Activated CD4-positive, alpha-beta T cell treated with anti-CD3 and anti-CD28 coated beads, Interleukin-2, Interleukin-6, amounts not matched to agents 100 ng/mL and 50 ng/mL, durations not matched to agents 16 hours and 8 hours (primary cell): Measurements from ENCODE around the gene LRRC23.

ENCODE experiments used
- DNase-seq: peaks from one replicate; pipeline ENCODE4 v3.0.0-alpha.2; 2020

LRRC23 gene

DNA sequence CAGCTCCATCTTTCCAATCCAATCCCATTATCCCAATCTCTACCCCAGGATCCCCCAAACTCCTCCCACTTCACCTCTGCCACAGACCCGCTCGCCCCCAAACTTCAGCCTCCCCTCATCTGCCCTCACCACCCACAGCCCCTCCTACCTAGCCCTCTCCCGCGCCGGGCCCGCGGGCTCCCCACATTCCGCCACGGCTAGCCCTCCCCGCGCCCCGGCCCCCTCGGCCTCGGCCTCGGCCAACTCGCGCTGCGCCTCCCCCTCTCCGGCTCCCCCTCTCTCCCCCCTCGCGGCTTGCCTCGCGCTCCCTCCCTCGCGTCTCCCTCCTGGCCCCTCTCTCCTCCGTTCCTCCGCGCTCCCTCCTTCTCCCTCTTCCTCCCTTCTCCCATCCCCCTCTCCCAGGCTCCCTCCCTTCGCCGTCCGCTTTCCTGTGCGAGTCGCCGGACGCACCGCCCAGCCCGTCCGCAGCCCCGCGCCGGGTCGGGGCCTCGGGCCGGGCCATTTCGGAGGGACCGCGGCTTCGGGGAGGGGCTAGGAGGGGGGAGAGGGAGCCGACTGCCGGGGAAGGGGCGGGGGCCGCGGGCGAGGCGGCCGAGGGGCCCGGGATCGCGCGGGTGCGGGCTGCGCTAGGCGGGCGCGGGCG lies 22.9 kb downstream of the LRRC23 start, which contains the start of gene ATN1:
Gene ATN1, plus strand, starts transcription at position 581 of the 643 bp plus-strand sequence. CDS start 6,043 bp downstream, outside the sequence.
- peak; percentile 41 for DNase-seq

- DNase-seq = no peak
Observed at GRCh38 chr12:6928022-6928702, 23.5 kb downstream of the LRRC23 start.

- DNase-seq = no peak
Observed at GRCh38 chr12:6928703-6929407, 24.2 kb downstream of the LRRC23 start.

- DNase-seq = no peak
Observed at GRCh38 chr12:6929466-6930452, 25.1 kb downstream of the LRRC23 start.

DNA sequence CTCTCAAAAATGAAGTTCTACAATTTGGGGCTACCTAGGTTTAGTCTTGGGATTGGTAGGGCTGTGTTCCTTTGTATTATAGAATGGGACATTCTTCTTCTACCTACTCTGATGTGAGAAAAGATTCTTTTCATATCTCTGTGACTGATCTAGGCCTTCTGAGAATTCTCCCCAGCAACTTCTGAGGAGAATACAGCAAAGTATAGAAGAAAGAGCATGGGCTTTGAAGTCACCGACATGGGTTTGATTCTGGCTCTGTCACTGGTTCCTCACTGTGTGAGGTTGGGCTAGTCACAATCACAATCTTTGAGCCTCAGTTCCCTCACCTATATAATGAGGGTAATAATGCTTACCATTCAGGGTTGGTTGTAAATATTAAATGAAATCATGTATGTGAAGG lies 28.1 kb downstream of the LRRC23 start:
- no peak for DNase-seq

DNA sequence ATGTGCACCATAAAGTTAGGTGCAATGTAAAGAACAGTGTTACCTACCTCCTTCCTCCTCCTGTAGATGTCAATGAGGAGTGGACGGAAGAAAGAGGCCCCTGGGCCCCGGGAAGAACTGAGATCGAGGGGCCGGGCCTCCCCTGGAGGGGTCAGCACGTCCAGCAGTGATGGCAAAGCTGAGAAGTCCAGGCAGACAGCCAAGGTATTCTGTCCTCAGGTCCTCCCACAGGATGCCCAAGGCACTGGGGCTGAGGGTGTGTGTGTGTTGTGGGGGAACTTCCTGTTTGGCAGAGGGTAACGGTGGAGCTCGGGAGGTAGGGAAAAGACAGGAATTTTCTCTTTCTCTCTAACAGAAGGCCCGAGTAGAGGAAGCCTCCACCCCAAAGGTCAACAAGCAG lies 29.5 kb downstream of the LRRC23 start:
- no peak for DNase-seq

DNA sequence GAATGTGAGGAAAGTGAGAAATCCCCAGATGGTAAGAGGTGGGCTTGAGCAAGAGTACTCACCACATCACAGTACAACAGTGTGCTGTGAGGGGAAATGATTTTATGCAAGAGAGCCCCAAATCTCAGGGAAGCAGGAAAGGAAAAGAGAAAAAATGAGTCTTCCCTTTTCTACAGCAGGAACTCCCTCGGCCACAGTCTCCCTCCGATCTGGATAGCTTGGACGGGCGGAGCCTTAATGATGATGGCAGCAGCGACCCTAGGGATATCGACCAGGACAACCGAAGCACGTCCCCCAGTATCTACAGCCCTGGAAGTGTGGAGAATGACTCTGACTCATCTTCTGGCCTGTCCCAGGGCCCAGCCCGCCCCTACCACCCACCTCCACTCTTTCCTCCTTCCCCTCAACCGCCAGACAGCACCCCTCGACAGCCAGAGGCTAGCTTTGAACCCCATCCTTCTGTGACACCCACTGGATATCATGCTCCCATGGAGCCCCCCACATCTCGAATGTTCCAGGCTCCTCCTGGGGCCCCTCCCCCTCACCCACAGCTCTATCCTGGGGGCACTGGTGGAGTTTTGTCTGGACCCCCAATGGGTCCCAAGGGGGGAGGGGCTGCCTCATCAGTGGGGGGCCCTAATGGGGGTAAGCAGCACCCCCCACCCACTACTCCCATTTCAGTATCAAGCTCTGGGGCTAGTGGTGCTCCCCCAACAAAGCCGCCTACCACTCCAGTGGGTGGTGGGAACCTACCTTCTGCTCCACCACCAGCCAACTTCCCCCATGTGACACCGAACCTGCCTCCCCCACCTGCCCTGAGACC lies 31.0 kb downstream of the LRRC23 start:
- DNase-seq = no peak

- DNase-seq = no peak
Observed at GRCh38 chr12:6936194-6936635, 31.6 kb downstream of the LRRC23 start.

DNA sequence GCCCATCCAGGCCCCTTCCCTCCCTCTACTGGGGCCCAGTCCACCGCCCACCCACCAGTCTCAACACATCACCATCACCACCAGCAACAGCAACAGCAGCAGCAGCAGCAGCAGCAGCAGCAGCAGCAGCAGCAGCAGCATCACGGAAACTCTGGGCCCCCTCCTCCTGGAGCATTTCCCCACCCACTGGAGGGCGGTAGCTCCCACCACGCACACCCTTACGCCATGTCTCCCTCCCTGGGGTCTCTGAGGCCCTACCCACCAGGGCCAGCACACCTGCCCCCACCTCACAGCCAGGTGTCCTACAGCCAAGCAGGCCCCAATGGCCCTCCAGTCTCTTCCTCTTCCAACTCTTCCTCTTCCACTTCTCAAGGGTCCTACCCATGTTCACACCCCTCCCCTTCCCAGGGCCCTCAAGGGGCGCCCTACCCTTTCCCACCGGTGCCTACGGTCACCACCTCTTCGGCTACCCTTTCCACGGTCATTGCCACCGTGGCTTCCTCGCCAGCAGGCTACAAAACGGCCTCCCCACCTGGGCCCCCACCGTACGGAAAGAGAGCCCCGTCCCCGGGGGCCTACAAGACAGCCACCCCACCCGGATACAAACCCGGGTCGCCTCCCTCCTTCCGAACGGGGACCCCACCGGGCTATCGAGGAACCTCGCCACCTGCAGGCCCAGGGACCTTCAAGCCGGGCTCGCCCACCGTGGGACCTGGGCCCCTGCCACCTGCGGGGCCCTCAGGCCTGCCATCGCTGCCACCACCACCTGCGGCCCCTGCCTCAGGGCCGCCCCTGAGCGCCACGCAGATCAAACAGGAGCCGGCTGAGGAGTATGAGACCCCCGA lies 32.2 kb downstream of the LRRC23 start:
- peak; percentile 68 for DNase-seq

DNA sequence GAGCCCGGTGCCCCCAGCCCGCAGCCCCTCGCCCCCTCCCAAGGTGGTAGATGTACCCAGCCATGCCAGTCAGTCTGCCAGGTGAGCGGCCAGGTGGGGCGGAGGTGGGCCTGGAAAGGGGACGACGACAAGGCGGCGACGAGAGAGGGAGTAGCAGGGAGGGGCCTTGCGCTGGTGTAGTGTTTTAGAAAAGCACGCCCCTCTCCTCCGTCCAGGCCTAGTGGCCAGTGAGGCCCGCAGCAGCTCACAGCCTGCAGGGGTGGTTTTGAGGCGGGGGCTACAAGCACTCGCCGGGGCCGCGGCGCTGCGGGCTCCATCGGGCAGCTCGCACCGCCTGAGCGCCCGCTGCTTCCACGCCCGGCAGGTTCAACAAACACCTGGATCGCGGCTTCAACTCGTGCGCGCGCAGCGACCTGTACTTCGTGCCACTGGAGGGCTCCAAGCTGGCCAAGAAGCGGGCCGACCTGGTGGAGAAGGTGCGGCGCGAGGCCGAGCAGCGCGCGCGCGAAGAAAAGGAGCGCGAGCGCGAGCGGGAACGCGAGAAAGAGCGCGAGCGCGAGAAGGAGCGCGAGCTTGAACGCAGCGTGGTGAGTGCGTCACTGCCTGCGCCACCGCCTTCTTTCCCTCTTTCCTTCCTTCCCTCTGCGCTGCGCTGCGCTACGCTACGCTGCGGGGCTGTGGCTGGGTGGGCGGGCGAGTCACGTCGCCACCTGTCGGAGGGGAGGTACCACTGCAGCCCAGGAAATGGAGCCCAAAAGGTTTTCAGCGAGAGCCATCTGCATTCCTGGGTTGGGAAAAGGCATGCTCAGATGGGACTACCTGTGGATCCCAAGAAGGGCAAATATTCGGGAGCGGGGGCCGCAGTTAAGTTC lies 33.1 kb downstream of the LRRC23 start:
- peak; percentile 96 for DNase-seq

DNA sequence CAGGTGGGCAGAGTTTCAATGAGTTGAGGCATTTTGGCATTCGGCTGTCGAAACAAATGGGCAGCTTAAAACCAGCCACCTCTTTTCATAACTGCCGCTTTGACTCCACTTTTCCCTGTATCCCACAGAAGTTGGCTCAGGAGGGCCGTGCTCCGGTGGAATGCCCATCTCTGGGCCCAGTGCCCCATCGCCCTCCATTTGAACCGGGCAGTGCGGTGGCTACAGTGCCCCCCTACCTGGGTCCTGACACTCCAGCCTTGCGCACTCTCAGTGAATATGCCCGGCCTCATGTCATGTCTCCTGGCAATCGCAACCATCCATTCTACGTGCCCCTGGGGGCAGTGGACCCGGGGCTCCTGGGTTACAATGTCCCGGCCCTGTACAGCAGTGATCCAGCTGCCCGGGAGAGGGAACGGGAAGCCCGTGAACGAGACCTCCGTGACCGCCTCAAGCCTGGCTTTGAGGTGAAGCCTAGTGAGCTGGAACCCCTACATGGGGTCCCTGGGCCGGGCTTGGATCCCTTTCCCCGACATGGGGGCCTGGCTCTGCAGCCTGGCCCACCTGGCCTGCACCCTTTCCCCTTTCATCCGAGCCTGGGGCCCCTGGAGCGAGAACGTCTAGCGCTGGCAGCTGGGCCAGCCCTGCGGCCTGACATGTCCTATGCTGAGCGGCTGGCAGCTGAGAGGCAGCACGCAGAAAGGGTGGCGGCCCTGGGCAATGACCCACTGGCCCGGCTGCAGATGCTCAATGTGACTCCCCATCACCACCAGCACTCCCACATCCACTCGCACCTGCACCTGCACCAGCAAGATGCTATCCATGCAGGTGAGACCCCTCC lies 34.0 kb downstream of the LRRC23 start:
- DNase-seq = no peak

DNA sequence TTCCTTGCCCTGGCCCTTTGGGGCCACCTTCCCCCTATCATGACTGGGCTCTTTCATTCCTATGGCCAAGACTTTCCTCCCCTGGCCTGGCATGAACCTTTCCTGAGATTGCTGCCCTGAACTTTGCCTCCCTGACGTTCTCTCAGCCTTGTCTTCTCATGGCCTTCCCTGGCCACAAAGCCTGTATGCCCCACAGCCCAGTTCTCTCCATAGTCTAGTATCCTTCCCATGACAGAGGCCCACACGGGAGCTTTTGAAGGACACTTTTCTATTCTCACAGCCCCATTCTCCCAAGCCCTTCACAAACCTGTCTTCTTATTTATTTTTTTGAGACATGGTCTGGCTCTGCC lies 34.5 kb downstream of the LRRC23 start:
- DNase-seq = no peak

- no peak for DNase-seq
Observed at GRCh38 chr12:6941267-6941666, 36.6 kb downstream of the LRRC23 start.

GRCh38 chr12:6941782-6942181 lies 37.2 kb downstream of the LRRC23 start:
- DNase-seq = no peak

- DNase-seq = no peak
Observed at GRCh38 chr12:6942331-6942665, 37.7 kb downstream of the LRRC23 start.

- peak; percentile 88 for DNase-seq
Observed at GRCh38 chr12:6943389-6943721, 38.7 kb downstream of the LRRC23 start.

DNA sequence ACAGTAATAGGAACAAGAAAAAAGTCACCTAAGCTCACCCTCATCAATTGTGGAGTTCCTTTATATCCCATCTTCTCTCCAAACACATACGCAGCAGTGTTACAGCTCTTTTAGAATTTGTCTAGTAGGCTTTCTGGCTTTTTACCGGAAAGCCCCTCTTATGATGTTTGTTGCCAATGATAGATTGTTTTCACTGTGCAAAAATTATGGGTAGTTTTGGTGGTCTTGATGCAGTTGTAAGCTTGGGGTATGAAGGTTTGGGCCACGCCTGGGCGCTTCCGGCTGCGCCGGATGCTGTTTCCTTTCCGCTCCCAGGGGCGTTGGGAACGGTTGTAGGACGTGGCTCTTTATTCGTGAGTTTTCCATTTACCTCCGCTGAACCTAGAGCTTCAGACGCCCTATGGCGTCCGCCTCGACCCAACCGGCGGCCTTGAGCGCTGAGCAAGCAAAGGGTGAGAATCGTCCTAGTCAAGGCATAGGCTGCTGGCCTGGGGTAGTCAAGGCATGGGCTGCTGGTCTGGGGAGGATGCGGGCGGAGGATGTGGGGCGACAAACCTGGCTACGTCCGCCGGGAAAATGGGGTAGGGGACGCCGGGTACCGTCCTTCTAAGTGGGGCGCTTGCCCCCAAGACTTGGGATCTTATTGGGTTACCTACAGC lies 39.2 kb downstream of the LRRC23 start, which contains the start of the genes C12orf57 and RNU7-1:
Gene C12orf57, plus strand, starts transcription at position 301 of the 659 bp plus-strand sequence. Its CDS starts 100 bp downstream, at position 401.
Gene RNU7-1, plus strand, starts transcription at position 95 of the 659 bp plus-strand sequence.
- peak; percentile 95 for DNase-seq
